HEK293T (cell line): ENCODE data around the gene STK38L.

Source experiments
- ARNT ChIP-seq: fragments of 450-650 bp; IDR thresholded peaks from 2 replicates; pipeline ENCODE4 v1.6.1; 2017; ENCODE audit warnings: mild to moderate bottlenecking
- CTBP1 ChIP-seq: fragments of 450-650 bp; IDR thresholded peaks from 2 replicates; pipeline ENCODE4 v1.6.1; 2016; ENCODE audit warnings: borderline replicate concordance
- FOXA1 ChIP-seq: fragments of 450-650 bp; IDR thresholded peaks from 2 replicates; pipeline ENCODE4 v1.6.1; 2016; ENCODE audit warnings: mild to moderate bottlenecking
- FOXK2 ChIP-seq: fragments of 450-650 bp; IDR thresholded peaks from 2 replicates; pipeline ENCODE4 v1.6.1; 2016; ENCODE audit warnings: mild to moderate bottlenecking
- FOXM1 ChIP-seq: fragments of 450-650 bp; IDR thresholded peaks from 2 replicates; pipeline ENCODE4 v1.6.1; 2017; ENCODE audit warnings: mild to moderate bottlenecking, borderline replicate concordance
- NFRKB ChIP-seq: fragments of 450-650 bp; IDR thresholded peaks from 2 replicates; pipeline ENCODE4 v1.6.1; 2016; ENCODE audit warnings: mild to moderate bottlenecking, moderate library complexity
- SP1 ChIP-seq: fragments of 450-650 bp; IDR thresholded peaks from 2 replicates; pipeline ENCODE4 v1.6.1; 2017
- TARDBP ChIP-seq: fragments of 450-650 bp; IDR thresholded peaks from 2 replicates; pipeline ENCODE4 v1.6.1; 2016

DNA sequence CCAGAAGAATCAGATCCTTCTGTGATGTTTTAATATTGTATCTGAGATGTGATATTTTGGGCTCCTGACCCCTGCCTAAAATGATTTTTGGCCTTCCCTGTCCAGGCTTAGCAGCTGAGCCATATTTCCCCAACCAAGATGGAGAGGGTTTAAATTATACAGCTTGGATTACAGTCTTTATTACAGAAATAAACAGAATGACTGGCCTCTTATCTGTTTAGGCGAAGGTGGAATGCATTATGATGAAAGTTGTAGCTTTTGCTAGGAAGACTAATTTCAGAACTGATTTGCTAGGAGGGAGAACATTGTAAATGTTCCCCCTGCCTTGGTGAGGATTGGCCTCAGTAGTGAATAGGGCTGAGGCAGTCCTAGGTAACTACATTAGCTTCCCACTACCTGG is 111.9 kb downstream of the STK38L start:
- TF ChIP-seq NFRKB (no peak), FOXK2 (no peak), CTBP1 (no peak), FOXM1 (no peak), TARDBP (no peak), ARNT (no peak), SP1 (no peak), FOXA1 (no peak)
